ENCODE results near the gene DNAJC11.

DNAJC11 gene

GRCh38 chr1:6635910-6636760 lies 65.5 kb downstream of the DNAJC11 start:
- TF ChIP-seq JUND (IDR thresholded peaks at IDR 0.05; ENCODE audit: low read depth), result no peak
- in situ Hi-C loops (cut with HindIII; ENCODE audit: low pct_unique_long_range_greater_than_20kb, low sequenced_read_pairs), result no loop called here
- no peak for DNase-seq (ENCODE audit: low read depth in 1 of 2, low spot score in 1 of 2)

- no peak for TF ChIP-seq JUND (IDR thresholded peaks at IDR 0.05; ENCODE audit: low read depth)
- in situ Hi-C loops (cut with HindIII; ENCODE audit: low pct_unique_long_range_greater_than_20kb, low sequenced_read_pairs), result no loop called here
Measured at GRCh38 chr1:6635161-6635909, 66.3 kb downstream of the DNAJC11 start.

GRCh38 chr1:6634371-6635052 lies 67.1 kb downstream of the DNAJC11 start:
- DNase-seq (ENCODE audit: low read depth in 1 of 2, low spot score in 1 of 2), result peak; percentile 47 to 48
- in situ Hi-C loops (cut with HindIII; ENCODE audit: low pct_unique_long_range_greater_than_20kb, low sequenced_read_pairs), result no loop called here

More at GRCh38 chr1:6635161-6635909, 66.3 kb downstream of the DNAJC11 start:
- DNase-seq (ENCODE audit: low read depth in 1 of 2, low spot score in 1 of 2), result no peak

GRCh38 chr1:6632588-6633514 lies 68.8 kb downstream of the DNAJC11 start:
- TF ChIP-seq JUND (IDR thresholded peaks at IDR 0.05; ENCODE audit: low read depth), result no peak
- no peak for DNase-seq (ENCODE audit: low read depth in 1 of 2, low spot score in 1 of 2)
- in situ Hi-C loops (cut with HindIII; ENCODE audit: low pct_unique_long_range_greater_than_20kb, low sequenced_read_pairs), result no loop called here

More at GRCh38 chr1:6634371-6635052, 67.1 kb downstream of the DNAJC11 start:
- no peak for TF ChIP-seq JUND (IDR thresholded peaks at IDR 0.05; ENCODE audit: low read depth)

GRCh38 chr1:6631058-6631457 lies 70.6 kb downstream of the DNAJC11 start:
- no peak for TF ChIP-seq JUND (IDR thresholded peaks at IDR 0.05; ENCODE audit: low read depth)
- in situ Hi-C loops (cut with HindIII; ENCODE audit: low pct_unique_long_range_greater_than_20kb, low sequenced_read_pairs), result no loop called here
- no peak for DNase-seq (ENCODE audit: low read depth in 1 of 2, low spot score in 1 of 2)

GRCh38 chr1:6630027-6630426 lies 71.6 kb downstream of the DNAJC11 start:
- in situ Hi-C loops (cut with HindIII; ENCODE audit: low pct_unique_long_range_greater_than_20kb, low sequenced_read_pairs), result no loop called here
- no peak for DNase-seq (ENCODE audit: low read depth in 1 of 2, low spot score in 1 of 2)
- no peak for TF ChIP-seq JUND (IDR thresholded peaks at IDR 0.05; ENCODE audit: low read depth)

GRCh38 chr1:6628971-6629479 lies 72.6 kb downstream of the DNAJC11 start:
- no peak for DNase-seq (ENCODE audit: low read depth in 1 of 2, low spot score in 1 of 2)
- in situ Hi-C loops (cut with HindIII; ENCODE audit: low pct_unique_long_range_greater_than_20kb, low sequenced_read_pairs), result no loop called here
- TF ChIP-seq JUND (IDR thresholded peaks at IDR 0.05; ENCODE audit: low read depth), result no peak

- no peak for TF ChIP-seq JUND (IDR thresholded peaks at IDR 0.05; ENCODE audit: low read depth)
- no peak for DNase-seq (ENCODE audit: low read depth in 1 of 2, low spot score in 1 of 2)
- in situ Hi-C loops (cut with HindIII; ENCODE audit: low pct_unique_long_range_greater_than_20kb, low sequenced_read_pairs), result no loop called here
Measured at GRCh38 chr1:6627841-6628545, 73.6 kb downstream of the DNAJC11 start.

GRCh38 chr1:6627031-6627430 lies 74.6 kb downstream of the DNAJC11 start:
- in situ Hi-C loops (cut with HindIII; ENCODE audit: low pct_unique_long_range_greater_than_20kb, low sequenced_read_pairs), result no loop called here
- TF ChIP-seq JUND (IDR thresholded peaks at IDR 0.05; ENCODE audit: low read depth), result no peak
- DNase-seq (ENCODE audit: low read depth in 1 of 2, low spot score in 1 of 2), result no peak

- DNase-seq (ENCODE audit: low read depth in 1 of 2, low spot score in 1 of 2), result peak in 1 of 2 experiments; percentile 20
- no peak for TF ChIP-seq JUND (IDR thresholded peaks at IDR 0.05; ENCODE audit: low read depth)
- in situ Hi-C loops (cut with HindIII; ENCODE audit: low pct_unique_long_range_greater_than_20kb, low sequenced_read_pairs), result no loop called here
Measured at GRCh38 chr1:6625584-6626149, 75.9 kb downstream of the DNAJC11 start.
